Measurements from ENCODE around the gene YWHAE. TPM values are rescaled to one million over a fixed set of nuclear protein-coding genes. Genes with fewer than 3 reads are reported as not detected.
"Not testable (repeated sequence)": the region's sequence is repeated elsewhere in the genome, so short reads cannot be mapped to it uniquely, and the experiment has no call there.

YWHAE gene
- total RNA-seq, 1 experiment from 2014 or later, result 293 TPM

- in situ Hi-C loops (cut with HindIII; ENCODE audit: low sequenced_read_pairs), result no loop called here
- no peak for DNase-seq (ENCODE audit: low spot score)
These were observed 14.1 kb upstream of the YWHAE start for GRCh38 chr17:1414001-1414574.

- in situ Hi-C loops (cut with HindIII; ENCODE audit: low sequenced_read_pairs), result no loop called here
These were observed 13.3 kb upstream of the YWHAE start for GRCh38 chr17:1413281-1413791.

GRCh38 chr17:1412185-1413110 is 12.4 kb upstream of the YWHAE start:
- in situ Hi-C loops (cut with HindIII; ENCODE audit: low sequenced_read_pairs), result no loop called here
- no peak for DNase-seq (ENCODE audit: low spot score)

More at GRCh38 chr17:1413281-1413791, 13.3 kb upstream of the YWHAE start:
- no peak for DNase-seq (ENCODE audit: low spot score)

GRCh38 chr17:1402262-1402586 is 2.2 kb upstream of the YWHAE start:
- DNase-seq (ENCODE audit: low spot score), result no peak

GRCh38 chr17:1398931-1399678 is 917 bp downstream of the YWHAE start:
- DNase-seq (ENCODE audit: low spot score), result no peak
- in situ Hi-C loops (cut with HindIII; ENCODE audit: low sequenced_read_pairs), result no loop called here

More at GRCh38 chr17:1402262-1402586, 2.2 kb upstream of the YWHAE start:
- in situ Hi-C loops (cut with HindIII; ENCODE audit: low sequenced_read_pairs), result no loop called here

GRCh38 chr17:1398028-1398427 is 2.0 kb downstream of the YWHAE start:
- no peak for DNase-seq (ENCODE audit: low spot score)
- in situ Hi-C loops (cut with HindIII; ENCODE audit: low sequenced_read_pairs), result no loop called here

- in situ Hi-C loops (cut with HindIII; ENCODE audit: low sequenced_read_pairs); DNase-seq (ENCODE audit: low spot score): not testable (repeated sequence)
These were observed 4.0 kb downstream of the YWHAE start for GRCh38 chr17:1395876-1396665.

- in situ Hi-C loops (cut with HindIII; ENCODE audit: low sequenced_read_pairs), result no loop called here
- no peak for DNase-seq (ENCODE audit: low spot score)
These were observed 8.4 kb downstream of the YWHAE start for GRCh38 chr17:1391577-1391976.

GRCh38 chr17:1390432-1391367 is 9.3 kb downstream of the YWHAE start:
- in situ Hi-C loops (cut with HindIII; ENCODE audit: low sequenced_read_pairs), result no loop called here
- DNase-seq (ENCODE audit: low spot score), result no peak

GRCh38 chr17:1387490-1388227 is 12.4 kb downstream of the YWHAE start:
- DNase-seq (ENCODE audit: low spot score), result not testable (repeated sequence)

GRCh38 chr17:1386675-1387190 is 13.3 kb downstream of the YWHAE start:
- DNase-seq (ENCODE audit: low spot score); in situ Hi-C loops (cut with HindIII; ENCODE audit: low sequenced_read_pairs): not testable (repeated sequence)

More at GRCh38 chr17:1387490-1388227, 12.4 kb downstream of the YWHAE start:
- in situ Hi-C loops (cut with HindIII; ENCODE audit: low sequenced_read_pairs), result not testable (repeated sequence)

- DNase-seq (ENCODE audit: low spot score), result no peak
- in situ Hi-C loops (cut with HindIII; ENCODE audit: low sequenced_read_pairs), result no loop called here
These were observed 13.8 kb downstream of the YWHAE start for GRCh38 chr17:1386265-1386664.

GRCh38 chr17:1385861-1386260 is 14.2 kb downstream of the YWHAE start:
- in situ Hi-C loops (cut with HindIII; ENCODE audit: low sequenced_read_pairs), result no loop called here
- no peak for DNase-seq (ENCODE audit: low spot score)

- no peak for DNase-seq (ENCODE audit: low spot score)
- in situ Hi-C loops (cut with HindIII; ENCODE audit: low sequenced_read_pairs), result no loop called here
These were observed 15.1 kb downstream of the YWHAE start for GRCh38 chr17:1384905-1385435.

- in situ Hi-C loops (cut with HindIII; ENCODE audit: low sequenced_read_pairs), result no loop called here
- no peak for DNase-seq (ENCODE audit: low spot score)
These were observed 20.1 kb downstream of the YWHAE start for GRCh38 chr17:1379930-1380313.

- in situ Hi-C loops (cut with HindIII; ENCODE audit: low sequenced_read_pairs), result no loop called here
- no peak for DNase-seq (ENCODE audit: low spot score)
These were observed 20.7 kb downstream of the YWHAE start for GRCh38 chr17:1379208-1379929.

Data from G401 (cell line).